Measurements from ENCODE around the gene OR4P4.

The OR4P4 gene

GRCh38 chr11:55634813-55635212, at the start of gene OR4P4:
OR4P4 (plus strand) TSS chr11:55635113.
- no peak for DNase-seq

- DNase-seq: no peak
Measured at GRCh38 chr11:55607545-55607944, 27.4 kb upstream of the OR4P4 start, which contains the start of gene OR4C11. OR4C11 (minus strand) TSS chr11:55607645; CDS start chr11:55604373, 3,272 bp downstream.

- no peak for DNase-seq
Measured at GRCh38 chr11:55624531-55624930, 10.4 kb upstream of the OR4P4 start.

- no peak for DNase-seq
Measured at GRCh38 chr11:55648027-55648426, 13.1 kb downstream of the OR4P4 start, which contains the start of gene OR4S2. OR4S2 (plus strand) TSS chr11:55648327; CDS start chr11:55650904, 2,577 bp downstream.

- no peak for DNase-seq
Measured at GRCh38 chr11:55652560-55652959, 17.6 kb downstream of the OR4P4 start.

- no peak for DNase-seq
Measured at GRCh38 chr11:55655096-55655495, 20.2 kb downstream of the OR4P4 start.

- DNase-seq: no peak
Measured at GRCh38 chr11:55658031-55658573, 23.2 kb downstream of the OR4P4 start.

- no peak for DNase-seq
Measured at GRCh38 chr11:55658608-55659007, 23.7 kb downstream of the OR4P4 start.

GRCh38 chr11:55661901-55662300, 27.0 kb downstream of the OR4P4 start, which contains the start of gene OR4C6:
OR4C6 (plus strand) TSS chr11:55662201; CDS start chr11:55665167, 2,966 bp downstream.
- DNase-seq: no peak

GRCh38 chr11:55669376-55669775, 34.5 kb downstream of the OR4P4 start:
- DNase-seq: no peak

- no peak for DNase-seq
Measured at GRCh38 chr11:55673860-55674259, 38.9 kb downstream of the OR4P4 start.
